Measurements from ENCODE around the gene VWA5B1. TPM values are rescaled to one million over a fixed set of nuclear protein-coding genes. Genes with fewer than 3 reads are reported as not detected.

VWA5B1 gene
- total and polyA plus RNA-seq, 2 of the 4 experiments (the other 2 are of a cell fraction) = not detected

DNA sequence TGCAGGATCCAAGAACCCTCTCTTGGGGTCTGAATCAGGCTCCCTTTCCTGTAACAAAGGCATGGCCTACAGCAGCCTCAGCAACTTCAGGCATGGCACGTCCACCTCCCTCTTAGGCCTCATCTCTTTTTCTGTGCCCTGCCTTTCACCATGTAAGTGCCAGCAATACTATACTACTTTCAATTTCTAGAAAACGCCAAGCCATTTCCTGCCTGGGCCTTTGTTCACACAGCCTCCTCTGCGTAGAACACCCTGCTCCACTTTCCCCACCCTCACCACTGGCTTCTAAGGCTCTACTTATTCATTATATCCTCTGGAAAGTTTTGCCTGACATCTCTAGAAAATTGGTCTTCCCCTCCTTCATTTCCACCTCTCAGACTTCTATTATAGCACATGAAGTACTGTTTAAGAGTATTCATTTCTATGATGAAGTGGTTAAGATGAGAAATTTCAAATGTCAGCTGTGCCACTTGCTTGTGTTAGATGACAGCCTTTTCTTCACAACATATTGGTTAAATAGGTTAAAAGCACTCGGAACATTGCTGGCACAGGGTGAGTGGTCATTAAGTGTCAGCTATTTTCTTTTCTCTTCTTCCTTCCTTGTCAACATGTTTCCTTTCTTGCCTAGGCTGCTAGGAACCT is 41.6 kb upstream of the VWA5B1 start:
- Histone ChIP-seq H2AFZ (replicated peaks; ENCODE audit: low read length, poor library complexity) (no peak overlapping the region), H2BK15ac (ENCODE audit: low read depth, low read length) (no peak overlapping the region), H3K14ac (replicated peaks; ENCODE audit: low read depth, low read length) (no peak overlapping the region), H2BK5ac (ENCODE audit: low read depth, low read length, poor library complexity, severe bottlenecking) (no peak overlapping the region), H3K9me1 (ENCODE audit: insufficient read depth, low read length) (no peaks in the 10 kb centered on the region), H3K56ac (ENCODE audit: extremely low read depth, insufficient read depth, low read length) (no peak overlapping the region), H3K23ac (ENCODE audit: low read depth, low read length) (no peak overlapping the region), H3K4me3 (ENCODE audit: insufficient read depth, low read depth, low read length) (no peak overlapping the region), H3K9me3 (ENCODE audit: control insufficient read depth, insufficient read depth, low read length) (no peaks in the 10 kb centered on the region; the same call in 1 of the 2 replicates), H3K79me1 (ENCODE audit: low read depth in 1 of 2, low read length in 2 of 2) (no peaks in the 10 kb centered on the region), H2AK5ac (ENCODE audit: low read depth, low read length) (no peak overlapping the region), H3K27me3 (ENCODE audit: control insufficient read depth, insufficient read depth, low read length) (peaks cover 10% of the 10 kb centered on the region), H2BK120ac (ENCODE audit: low read depth, low read length) (no peak overlapping the region), H3K4me2 (ENCODE audit: low read depth, low read length) (no peak overlapping the region), H2AK9ac (replicated peaks; ENCODE audit: low read depth, low read length, poor library complexity) (no peak overlapping the region), H3K4ac (ENCODE audit: low read depth, low read length) (no peak overlapping the region), H3K9ac (ENCODE audit: low read depth, low read length) (no peak overlapping the region), H3K4me1 (ENCODE audit: control insufficient read depth, insufficient read depth, low read length) (no peaks in the 10 kb centered on the region), H4K20me1 (ENCODE audit: insufficient read depth, low read length) (no peaks in the 10 kb centered on the region; the same call in 1 of the 2 replicates), H3K27ac (ENCODE audit: insufficient read depth, low read length) (no peak overlapping the region), H2BK20ac (ENCODE audit: low read depth, low read length) (no peak overlapping the region), H3K18ac (ENCODE audit: low read depth, low read length) (no peak overlapping the region), H3K36me3 (ENCODE audit: control insufficient read depth, insufficient read depth, low read length) (no peaks in the 10 kb centered on the region), H4K91ac (ENCODE audit: insufficient read depth, low read depth, low read length) (no peak overlapping the region), H4K8ac (ENCODE audit: low read depth in 2 of 2, low read length in 2 of 2) (no peak overlapping the region), H4K5ac (ENCODE audit: low read depth, low read length) (no peak overlapping the region)
- WGBS, 2 experiments (ENCODE audit: extremely low coverage in 2 of 2, insufficient read length in 1 of 2) = 67% methylated on average over 3 of the region's 4 CpGs; no CpG with 5 or more reads in 1 of the 2 experiments
- in situ Hi-C loops (cut with MboI; ENCODE audit: low sequenced_read_pairs) = no loop called here
- DNase-seq = no peak
- no peak for ATAC-seq (ENCODE audit: low read depth)
- ChIA-PET POLR2A (ENCODE audit: unreplicated experiment) (no interaction called here), CTCF (no interaction called here)
- TF ChIP-seq MAZ (IDR thresholded peaks at IDR 0.05; ENCODE audit: borderline replicate concordance, low read depth, low read length) (no peak), POLR2A (IDR thresholded peaks at IDR 0.05; ENCODE audit: low read depth, low read length) (no peak), RCOR1 (IDR thresholded peaks at IDR 0.05; ENCODE audit: insufficient replicate concordance, low read length) (no peak), SMC3 (IDR thresholded peaks at IDR 0.05; ENCODE audit: low read depth, low read length) (no peak), FOS (IDR thresholded peaks at IDR 0.05; ENCODE audit: low read depth, low read length) (no peak), NFE2L2 (IDR thresholded peaks at IDR 0.05; ENCODE audit: low read depth, low read length) (no peak), RAD21 (IDR thresholded peaks at IDR 0.05; ENCODE audit: low read length) (no peak)
- TF ChIP-seq, protein P1, sequence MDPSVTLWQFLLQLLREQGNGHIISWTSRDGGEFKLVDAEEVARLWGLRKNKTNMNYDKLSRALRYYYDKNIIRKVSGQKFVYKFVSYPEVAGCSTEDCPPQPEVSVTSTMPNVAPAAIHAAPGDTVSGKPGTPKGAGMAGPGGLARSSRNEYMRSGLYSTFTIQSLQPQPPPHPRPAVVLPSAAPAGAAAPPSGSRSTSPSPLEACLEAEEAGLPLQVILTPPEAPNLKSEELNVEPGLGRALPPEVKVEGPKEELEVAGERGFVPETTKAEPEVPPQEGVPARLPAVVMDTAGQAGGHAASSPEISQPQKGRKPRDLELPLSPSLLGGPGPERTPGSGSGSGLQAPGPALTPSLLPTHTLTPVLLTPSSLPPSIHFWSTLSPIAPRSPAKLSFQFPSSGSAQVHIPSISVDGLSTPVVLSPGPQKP (IDR thresholded peaks at IDR 0.05; ENCODE audit: borderline replicate concordance, low read depth, low read length) = no peak
- TF ChIP-seq, protein P2, sequence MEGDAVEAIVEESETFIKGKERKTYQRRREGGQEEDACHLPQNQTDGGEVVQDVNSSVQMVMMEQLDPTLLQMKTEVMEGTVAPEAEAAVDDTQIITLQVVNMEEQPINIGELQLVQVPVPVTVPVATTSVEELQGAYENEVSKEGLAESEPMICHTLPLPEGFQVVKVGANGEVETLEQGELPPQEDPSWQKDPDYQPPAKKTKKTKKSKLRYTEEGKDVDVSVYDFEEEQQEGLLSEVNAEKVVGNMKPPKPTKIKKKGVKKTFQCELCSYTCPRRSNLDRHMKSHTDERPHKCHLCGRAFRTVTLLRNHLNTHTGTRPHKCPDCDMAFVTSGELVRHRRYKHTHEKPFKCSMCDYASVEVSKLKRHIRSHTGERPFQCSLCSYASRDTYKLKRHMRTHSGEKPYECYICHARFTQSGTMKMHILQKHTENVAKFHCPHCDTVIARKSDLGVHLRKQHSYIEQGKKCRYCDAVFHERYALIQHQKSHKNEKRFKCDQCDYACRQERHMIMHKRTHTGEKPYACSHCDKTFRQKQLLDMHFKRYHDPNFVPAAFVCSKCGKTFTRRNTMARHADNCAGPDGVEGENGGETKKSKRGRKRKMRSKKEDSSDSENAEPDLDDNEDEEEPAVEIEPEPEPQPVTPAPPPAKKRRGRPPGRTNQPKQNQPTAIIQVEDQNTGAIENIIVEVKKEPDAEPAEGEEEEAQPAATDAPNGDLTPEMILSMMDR (conservative IDR thresholded peaks at IDR 0.05; ENCODE audit: low read depth, low read length) = no peak
- no TSS peak for BruUV-seq (replicated peaks)
- intact Hi-C loops (cut with micrococcal nuclease) = no loop called here
- dilution Hi-C loops (cut with HindIII; ENCODE audit: low sequenced_read_pairs, unreplicated experiment) = no loop called here

Data from IMR-90 (cell line).